H1 (cell line): ENCODE measurements around the gene CPED1.

Source experiments
- ATF2 ChIP-seq: IDR thresholded peaks from 2 replicates; pipeline ENCODE4 v1.6.1; 2012; ENCODE audit warnings: low read length, inconsistent platforms
- BCL11A ChIP-seq, 2 experiments: IDR thresholded peaks; one replicate each; pipeline ENCODE4 v1.6.1; 2011; ENCODE audit warnings: low read depth in 2 of 2, low read length in 2 of 2, mild to moderate bottlenecking in 2 of 2
- BRCA1 ChIP-seq: IDR thresholded peaks from 2 replicates; pipeline ENCODE4 v1.6.1; 2012; ENCODE audit warnings: low read depth, low read length, improper control_type of control experiment
- CBX8 ChIP-seq: fragments of 300-800, 300-1000 bp; sonication (generic); IDR thresholded peaks from 2 replicates; pipeline ENCODE4 v1.7.1; 2016; ENCODE audit warnings: low read depth, low read length, borderline replicate concordance
- CHD1 ChIP-seq: IDR thresholded peaks from 2 replicates; pipeline ENCODE4 v1.6.1; 2012; ENCODE audit warnings: low read depth, low read length, improper control_type of control experiment
- CTCF ChIP-seq, 3 experiments: IDR thresholded peaks; 1 replicate in 2 of 3; 2 replicates in 1 of 3; pipeline versions ENCODE4 v1.5.1 to v1.6.1; 2011; ENCODE audit warnings: low read length in 3 of 3, mild to moderate bottlenecking in 3 of 3, inconsistent platforms in 2 of 3, low read depth in 1 of 3, moderate library complexity in 1 of 3; ENCODE audit not compliant: insufficient read depth in 1 of 3; ENCODE audit errors: control extremely low read depth in 1 of 3
- EP300 ChIP-seq, 2 experiments: IDR thresholded peaks; 1 replicate in 1 of 2; 2 replicates in 1 of 2; pipeline ENCODE4 v1.6.1; 2011 to 2012; ENCODE audit warnings: low read depth in 2 of 2, low read length in 2 of 2, mild to moderate bottlenecking in 2 of 2, borderline replicate concordance in 1 of 2, inconsistent platforms in 1 of 2, moderate library complexity in 1 of 2
- EZH2 ChIP-seq: fragments of 200-600 bp; sonication (generic); IDR thresholded peaks from 2 replicates; pipeline ENCODE4 v1.7.1; 2012; ENCODE audit warnings: low read depth, mild to moderate bottlenecking, moderate library complexity, low read length, inconsistent platforms; ENCODE audit not compliant: severe bottlenecking
- JUN ChIP-seq: IDR thresholded peaks from 2 replicates; pipeline ENCODE4 v1.6.1; 2011; ENCODE audit warnings: low read depth, mild to moderate bottlenecking, improper control_type of control experiment, low read length
- POLR2A ChIP-seq, 2 experiments: IDR thresholded peaks; 1 replicate in 1 of 2; 2 replicates in 1 of 2; pipeline ENCODE4 v1.6.1; 2011; ENCODE audit warnings: low read depth in 2 of 2, low read length in 2 of 2, mild to moderate bottlenecking in 2 of 2; ENCODE audit errors: control extremely low read depth in 1 of 2
- POU5F1 ChIP-seq: IDR thresholded peaks from 2 replicates; pipeline ENCODE4 v1.6.1; 2011; ENCODE audit warnings: low read depth, mild to moderate bottlenecking, low read length, moderate library complexity
- SIN3A ChIP-seq, 2 experiments: IDR thresholded peaks in 1 of 2; conservative IDR thresholded peaks in 1 of 2; 2 replicates each; pipeline ENCODE4 v1.6.1; 2011 to 2012; ENCODE audit warnings: low read length in 2 of 2, improper control_type of control experiment in 1 of 2, low read depth in 1 of 2, mild to moderate bottlenecking in 1 of 2
- SIRT6 ChIP-seq: IDR thresholded peaks from one replicate; pipeline ENCODE4 v1.7.1; 2012; ENCODE audit warnings: low read length, inconsistent platforms
- TBP ChIP-seq: IDR thresholded peaks from 2 replicates; pipeline ENCODE4 v1.6.1; 2011; ENCODE audit warnings: low read depth, low read length, improper control_type of control experiment

- TF ChIP-seq CBX8 (no peak), CTCF (IDR thresholded peaks at IDR 0.05; ENCODE audit: control extremely low read depth in 1 of 3, insufficient read depth in 1 of 3, low read depth in 1 of 3, low read length in 3 of 3) (no peak), POU5F1 (no peak), BRCA1 (no peak), EZH2 (no peak), SIN3A (conservative IDR thresholded peaks at IDR 0.05 in 1 of 2, IDR thresholded peaks at IDR 0.05 in 1 of 2; ENCODE audit: low read depth in 1 of 2, low read length in 2 of 2) (no peak), JUN (no peak), EP300 (IDR thresholded peaks at IDR 0.05; ENCODE audit: borderline replicate concordance in 1 of 2, low read depth in 2 of 2, low read length in 2 of 2) (no peak), BCL11A (IDR thresholded peaks at IDR 0.05; ENCODE audit: low read depth in 2 of 2, low read length in 2 of 2) (no peak), TBP (no peak), POLR2A (IDR thresholded peaks at IDR 0.05; ENCODE audit: control extremely low read depth in 1 of 2, low read depth in 2 of 2, low read length in 2 of 2) (no peak), CHD1 (no peak), ATF2 (no peak), SIRT6 (no peak)
These were observed 315.7 kb downstream of the CPED1 start for GRCh38 chr7:121304102-121304658.
